Mesodermal cell (in vitro differentiated cells): Measurements from ENCODE around the gene DUSP11.
A peak's percentile ranks its signal among the peaks of the same experiment; 100 is the strongest.
"Not testable (repeated sequence)": the region's sequence is repeated elsewhere in the genome, so short reads cannot be mapped to it uniquely, and the experiment has no call there.

Experiments
- H3K27ac ChIP-seq: 2 replicates; pipeline ENCODE4 v1.7.0; 2013; ENCODE audit warnings: mild to moderate bottlenecking, low read depth, low read length, moderate library complexity; ENCODE audit not compliant: severe bottlenecking
- H3K36me3 ChIP-seq: 2 replicates; pipeline ENCODE4 v1.7.1; 2013; ENCODE audit warnings: mild to moderate bottlenecking, low read length, moderate library complexity; ENCODE audit not compliant: control insufficient read depth, insufficient read depth
- H3K4me1 ChIP-seq: one replicate; pipeline ENCODE4 v1.7.1; 2013; ENCODE audit warnings: mild to moderate bottlenecking, low read length; ENCODE audit not compliant: insufficient read depth, control insufficient read depth, poor library complexity, severe bottlenecking
- H3K4me3 ChIP-seq: 2 replicates; pipeline ENCODE4 v1.7.0; 2013; ENCODE audit warnings: low read length, control low read depth, mild to moderate bottlenecking; ENCODE audit not compliant: insufficient read depth, poor library complexity, severe bottlenecking; ENCODE audit errors: extremely low read depth
- H3K9me3 ChIP-seq: 2 replicates; pipeline ENCODE4 v1.7.1; 2013; ENCODE audit warnings: mild to moderate bottlenecking, low read length, moderate library complexity; ENCODE audit not compliant: control insufficient read depth
- WGBS, 2 experiments: methylation state at CpG; one replicate each; pipeline ENCODE4 v1.1.5; 2013; ENCODE audit warnings: missing lambda C conversion rate in 2 of 2; ENCODE audit not compliant: insufficient coverage in 2 of 2; 5-methylcytosine and 5-hydroxymethylcytosine counted together

Gene DUSP11

GRCh38 chr2:73772819-73773218, 7.1 kb downstream of the DUSP11 start:
- H3K36me3 ChIP-seq, result peaks cover 79% of the 10 kb centered on the region
- H3K4me1 ChIP-seq, result no peaks in the 10 kb centered on the region

DNA sequence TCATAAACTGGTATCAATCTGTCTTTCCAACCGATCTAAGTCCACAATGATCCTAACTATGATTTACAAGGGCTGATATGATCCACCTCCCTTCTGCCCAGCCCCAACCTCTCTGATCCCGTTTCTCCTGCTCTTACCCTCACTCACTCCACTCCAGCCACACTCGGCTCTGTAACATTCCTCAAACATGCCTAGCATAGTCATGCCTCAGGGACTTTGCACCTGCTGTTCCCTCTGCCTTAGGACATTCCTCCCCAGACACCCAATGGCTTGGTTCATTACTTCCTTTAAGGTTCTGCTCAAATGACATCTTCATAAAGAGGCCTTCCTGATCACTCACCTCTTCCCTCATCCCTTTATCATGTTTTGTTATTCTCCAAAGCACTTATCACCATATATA, 9.2 kb downstream of the DUSP11 start:
- H3K27ac ChIP-seq, result no peak overlapping the region
- H3K36me3 ChIP-seq, result peaks cover 84% of the 10 kb centered on the region
- no peaks in the 10 kb centered on the region for H3K4me1 ChIP-seq
- no peaks in the 10 kb centered on the region for H3K9me3 ChIP-seq
- WGBS, 2 experiments, result 96 to 100% methylated on average over 3 of the region's 3 CpGs
- no peak overlapping the region for H3K4me3 ChIP-seq

More at GRCh38 chr2:73772819-73773218, 7.1 kb downstream of the DUSP11 start:
- no peaks in the 10 kb centered on the region for H3K9me3 ChIP-seq
- H3K4me3 ChIP-seq, result no peak overlapping the region
- H3K27ac ChIP-seq, result no peak overlapping the region

DNA sequence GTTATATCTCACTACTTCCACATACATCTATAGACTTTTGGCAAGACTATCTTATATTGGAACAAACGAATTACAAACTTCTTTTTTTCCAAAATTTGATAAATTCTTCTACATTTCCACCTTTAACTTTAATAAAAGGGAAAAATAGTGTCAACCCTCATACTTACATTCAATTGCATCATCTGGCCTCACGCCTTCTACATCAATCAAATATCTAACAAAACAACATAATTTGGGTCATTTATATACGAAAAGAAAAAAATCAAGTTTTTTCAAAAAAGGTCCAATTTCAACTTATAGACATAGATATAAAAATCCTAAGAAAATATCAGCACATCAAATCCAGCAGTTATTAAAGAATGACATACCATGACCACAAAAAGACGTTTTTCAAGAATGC, 12.9 kb downstream of the DUSP11 start:
- H3K9me3 ChIP-seq, result no peaks in the 10 kb centered on the region
- H3K4me1 ChIP-seq, result peaks cover 5% of the 10 kb centered on the region
- peaks cover 84% of the 10 kb centered on the region for H3K36me3 ChIP-seq
- no peak overlapping the region for H3K4me3 ChIP-seq
- 83 to 100% methylated on average over 1 to 3 of the region's 4 CpGs for WGBS, 2 experiments
- no peak overlapping the region for H3K27ac ChIP-seq

DNA sequence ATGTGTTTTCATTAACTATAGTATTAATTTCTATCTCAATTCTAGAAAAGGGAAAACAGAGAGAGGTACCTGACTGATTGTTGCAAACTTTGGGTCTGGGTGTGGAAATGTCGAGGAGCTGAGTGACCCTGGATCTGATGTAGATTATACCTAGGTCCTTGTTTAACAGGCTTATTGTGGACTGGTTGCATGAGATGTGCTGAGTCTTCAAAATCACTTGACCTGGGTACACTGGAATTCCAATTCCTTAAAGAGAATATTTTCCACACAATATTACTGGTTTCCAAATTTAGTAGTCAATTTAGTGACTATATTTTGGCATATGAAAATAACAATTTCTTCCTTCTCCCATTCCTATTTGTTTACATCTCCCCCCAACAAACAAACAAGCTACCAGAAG, 13.6 kb downstream of the DUSP11 start:
- Histone ChIP-seq H3K27ac (no peak overlapping the region), H3K4me3 (no peak overlapping the region), H3K4me1 (peaks cover 5% of the 10 kb centered on the region), H3K9me3 (no peaks in the 10 kb centered on the region), H3K36me3 (peaks cover 85% of the 10 kb centered on the region)
- 86 to 93% methylated on average over 1 of the region's 1 CpG for WGBS, 2 experiments

DNA sequence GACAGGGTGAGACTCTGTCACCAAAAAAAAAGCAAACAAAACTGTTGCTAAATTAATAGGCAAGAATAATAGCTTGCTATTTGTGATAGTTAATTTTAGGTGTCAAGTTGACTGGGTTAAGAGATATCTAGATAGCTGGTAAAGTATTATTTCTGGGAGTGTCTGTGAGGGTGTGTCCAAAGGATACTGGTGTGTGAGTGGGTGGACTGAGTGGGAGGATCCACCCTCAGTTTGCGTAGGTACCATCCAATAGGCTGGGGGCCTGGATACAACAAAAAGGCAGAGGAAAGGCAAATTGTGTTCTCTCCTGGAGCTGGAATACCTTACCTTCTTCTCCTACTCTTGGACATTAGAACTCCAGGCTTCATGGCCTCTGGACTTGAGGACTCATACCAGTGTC, 15.0 kb downstream of the DUSP11 start:
- Histone ChIP-seq H3K4me1 (peaks cover 5% of the 10 kb centered on the region), H3K27ac (no peak overlapping the region), H3K9me3 (no peaks in the 10 kb centered on the region), H3K4me3 (no peak overlapping the region), H3K36me3 (peaks cover 85% of the 10 kb centered on the region)
- WGBS, 2 experiments, result 80% methylated on average over 1 of the region's 1 CpG; no CpG with 5 or more reads in 1 of the 2 experiments

DNA sequence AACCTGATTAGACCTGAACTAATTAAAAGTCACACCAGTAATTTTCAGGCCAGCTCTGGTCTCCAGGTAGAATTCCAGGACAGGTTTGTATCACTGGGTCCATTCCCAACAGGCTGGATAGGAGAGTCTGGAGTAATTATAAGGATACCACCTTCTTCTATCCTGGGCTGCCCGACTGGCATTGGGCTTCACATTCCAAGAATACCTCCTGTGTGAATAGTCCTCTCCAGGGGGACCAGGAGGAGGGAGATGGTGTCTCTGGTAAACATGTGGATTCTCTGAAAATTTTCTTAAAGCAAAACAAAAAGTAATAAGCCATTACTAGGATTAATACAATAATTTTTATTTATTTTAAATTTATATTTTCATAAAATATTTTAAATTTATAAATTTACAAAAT, 17.3 kb downstream of the DUSP11 start:
- H3K36me3 ChIP-seq, result peaks cover 83% of the 10 kb centered on the region
- no CpG with 5 or more reads among the region's 1 CpG for WGBS, 2 experiments

GRCh38 chr2:73759904-73760303, 20.0 kb downstream of the DUSP11 start:
- peaks cover 5% of the 10 kb centered on the region for H3K4me1 ChIP-seq
- no peak overlapping the region for H3K4me3 ChIP-seq
- no peaks in the 10 kb centered on the region for H3K9me3 ChIP-seq
- H3K36me3 ChIP-seq, result peaks cover 85% of the 10 kb centered on the region
- H3K27ac ChIP-seq, result no peak overlapping the region
- WGBS, 2 experiments, result 100% methylated on average over 1 of the region's 2 CpGs; no CpG with 5 or more reads in 1 of the 2 experiments

More for the DNA sequence above, 17.3 kb downstream of the DUSP11 start:
- peaks cover 5% of the 10 kb centered on the region for H3K4me1 ChIP-seq
- no peaks in the 10 kb centered on the region for H3K9me3 ChIP-seq
- no peak overlapping the region for H3K27ac ChIP-seq
- H3K4me3 ChIP-seq, result no peak overlapping the region

DNA sequence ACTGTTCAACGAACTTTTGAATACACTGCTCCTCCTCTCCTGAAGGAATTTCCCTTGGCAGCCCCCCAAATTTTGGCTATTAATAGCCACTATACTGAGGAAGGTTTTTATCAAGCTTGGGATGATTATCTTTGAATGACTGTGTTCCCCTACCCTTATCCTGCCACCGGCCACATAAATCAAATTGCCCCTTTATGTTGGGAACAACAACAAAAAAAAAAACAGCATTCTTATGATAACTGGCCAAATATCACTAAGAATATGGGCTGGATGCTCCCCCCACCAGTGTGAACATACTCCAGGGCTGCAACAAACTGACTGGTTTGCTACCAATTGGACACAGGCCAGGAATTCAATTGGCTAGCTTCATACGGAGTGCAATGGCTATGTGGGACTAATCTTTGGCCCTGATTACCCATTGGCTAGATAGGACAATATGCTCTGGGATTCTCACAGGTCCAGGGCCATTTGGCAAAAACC, 20.6 kb downstream of the DUSP11 start:
- Histone ChIP-seq H3K36me3 (peaks cover 83% of the 10 kb centered on the region), H3K4me3 (no peak overlapping the region), H3K9me3 (no peaks in the 10 kb centered on the region), H3K4me1 (peaks cover 5% of the 10 kb centered on the region), H3K27ac (no peak overlapping the region)
- WGBS, 2 experiments, result 57 to 71% methylated on average over 2 to 3 of the region's 3 CpGs

DNA sequence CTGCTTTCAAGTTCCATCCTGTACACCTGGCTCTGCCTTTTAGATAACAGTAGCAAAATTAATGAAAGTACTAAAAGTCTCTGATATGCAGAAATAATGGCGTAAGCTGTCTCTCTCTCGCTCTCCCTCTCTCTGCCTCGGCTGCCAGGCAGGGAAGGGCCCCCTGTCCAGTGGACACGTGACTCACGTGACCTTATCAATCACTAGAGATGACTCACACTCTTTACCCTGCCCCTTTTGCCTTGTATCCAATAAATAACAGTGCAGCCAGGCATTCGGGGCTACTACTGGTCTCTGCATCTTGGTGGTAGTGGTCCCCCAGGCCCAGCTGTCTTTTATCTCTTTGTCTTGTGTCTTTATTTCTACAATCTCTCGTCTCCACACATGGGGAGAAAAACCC, 25.6 kb downstream of the DUSP11 start:
- not testable (repeated sequence) for H3K9me3 ChIP-seq, H3K4me1 ChIP-seq, H3K4me3 ChIP-seq, H3K27ac ChIP-seq
- peaks cover 78% of the 10 kb centered on the region for H3K36me3 ChIP-seq
- 84 to 95% methylated on average over 7 of the region's 7 CpGs for WGBS, 2 experiments

DNA sequence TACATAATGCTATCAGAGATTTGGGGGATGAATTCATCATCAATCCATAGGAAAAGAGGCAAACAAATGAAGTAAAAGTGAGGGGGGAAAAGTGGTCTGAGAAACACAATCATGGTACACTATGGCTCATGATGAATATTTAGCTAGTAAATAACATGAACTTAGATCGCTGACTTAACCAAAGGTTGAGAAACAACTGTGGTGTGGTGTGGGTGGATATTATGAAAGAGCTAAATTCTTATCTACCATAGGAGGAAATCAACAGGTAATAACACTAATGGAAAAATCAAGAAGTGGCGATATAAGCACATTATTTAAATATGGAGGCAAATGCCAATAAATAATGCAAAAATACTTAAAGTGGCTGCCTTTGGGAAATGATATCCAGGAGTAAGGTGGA, 30.6 kb downstream of the DUSP11 start:
- Histone ChIP-seq H3K4me1 (no peaks in the 10 kb centered on the region), H3K9me3 (no peaks in the 10 kb centered on the region), H3K36me3 (peaks cover 53% of the 10 kb centered on the region), H3K4me3 (no peak overlapping the region), H3K27ac (no peak overlapping the region)
- WGBS, 2 experiments, result no CpG with 5 or more reads among the region's 2 CpGs

GRCh38 chr2:73746877-73747208, 33.1 kb downstream of the DUSP11 start:
- WGBS, 2 experiments, result 83 to 100% methylated on average over 1 to 2 of the region's 3 CpGs
- Histone ChIP-seq H3K4me1 (no peaks in the 10 kb centered on the region), H3K27ac (peak overlapping the region; percentile 66), H3K36me3 (peaks cover 35% of the 10 kb centered on the region), H3K9me3 (no peaks in the 10 kb centered on the region), H3K4me3 (no peak overlapping the region)
